GM19395 (cell line): ENCODE results near the gene LRRC18.

Source experiments
- ATAC-seq: cut with Tn5 transposase; IDR thresholded peaks from one replicate; pipeline ENCODE4 v1.9.1; 2021; ENCODE audit warnings: mild to moderate bottlenecking, moderate library complexity; ENCODE audit not compliant: unreplicated experiment

The LRRC18 gene

GRCh38 chr10:48923748-48924147 is 15.9 kb downstream of the LRRC18 start:
- no peak for ATAC-seq

- no peak for ATAC-seq
These were observed 26.0 kb downstream of the LRRC18 start for GRCh38 chr10:48913674-48914073.

- no peak for ATAC-seq
These were observed 29.1 kb downstream of the LRRC18 start for GRCh38 chr10:48910548-48910947.

GRCh38 chr10:48907730-48908129 is 31.9 kb downstream of the LRRC18 start:
- no peak for ATAC-seq

GRCh38 chr10:48906841-48907240 is 32.8 kb downstream of the LRRC18 start:
- no peak for ATAC-seq

GRCh38 chr10:48905311-48905710 is 34.3 kb downstream of the LRRC18 start:
- no peak for ATAC-seq

- ATAC-seq, result no peak
These were observed 34.8 kb downstream of the LRRC18 start for GRCh38 chr10:48904861-48905260.

- ATAC-seq, result no peak
These were observed 36.5 kb downstream of the LRRC18 start for GRCh38 chr10:48903151-48903550.

- ATAC-seq, result no peak
These were observed 37.5 kb downstream of the LRRC18 start for GRCh38 chr10:48902096-48902495.

GRCh38 chr10:48901319-48901718 is 38.3 kb downstream of the LRRC18 start:
- no peak for ATAC-seq

GRCh38 chr10:48900371-48900801 is 39.3 kb downstream of the LRRC18 start:
- no peak for ATAC-seq

GRCh38 chr10:48899781-48900180 is 39.9 kb downstream of the LRRC18 start:
- no peak for ATAC-seq

GRCh38 chr10:48898426-48898825 is 41.2 kb downstream of the LRRC18 start:
- no peak for ATAC-seq

GRCh38 chr10:48897441-48897790 is 42.2 kb downstream of the LRRC18 start:
- no peak for ATAC-seq

GRCh38 chr10:48896756-48897440 is 42.7 kb downstream of the LRRC18 start:
- ATAC-seq, result no peak

GRCh38 chr10:48895803-48896195 is 43.8 kb downstream of the LRRC18 start:
- no peak for ATAC-seq

GRCh38 chr10:48894911-48895802 is 44.5 kb downstream of the LRRC18 start:
- no peak for ATAC-seq

- ATAC-seq, result no peak
These were observed 48.5 kb downstream of the LRRC18 start for GRCh38 chr10:48890888-48891850.

GRCh38 chr10:48887982-48888381 is 51.7 kb downstream of the LRRC18 start:
- no peak for ATAC-seq

- no peak for ATAC-seq
These were observed 54.3 kb downstream of the LRRC18 start for GRCh38 chr10:48885376-48885775.
